Body of pancreas (tissue), 4 donors: ENCODE results near the gene AKAP6.

ENCODE experiments used
- POLR2A ChIP-seq, 3 donors: fragments of 450-650 bp; IDR thresholded peaks; one replicate each; pipeline ENCODE4 v1.6.1; 2016; ENCODE audit warnings: antibody characterized with exemption in 3 of 3, mild to moderate bottlenecking in 2 of 3
- TF ChIP-seq, protein P1 (sequence below), 7 experiments: fragments of 450-650 bp in 4 of 7; fragments of 200-600 bp in 3 of 7; sonication (generic) in 3 of 7; IDR thresholded peaks; one replicate each; pipeline ENCODE4 v1.5.1; 2016 to 2019; ENCODE audit warnings: antibody characterized with exemption in 7 of 7

DNA sequence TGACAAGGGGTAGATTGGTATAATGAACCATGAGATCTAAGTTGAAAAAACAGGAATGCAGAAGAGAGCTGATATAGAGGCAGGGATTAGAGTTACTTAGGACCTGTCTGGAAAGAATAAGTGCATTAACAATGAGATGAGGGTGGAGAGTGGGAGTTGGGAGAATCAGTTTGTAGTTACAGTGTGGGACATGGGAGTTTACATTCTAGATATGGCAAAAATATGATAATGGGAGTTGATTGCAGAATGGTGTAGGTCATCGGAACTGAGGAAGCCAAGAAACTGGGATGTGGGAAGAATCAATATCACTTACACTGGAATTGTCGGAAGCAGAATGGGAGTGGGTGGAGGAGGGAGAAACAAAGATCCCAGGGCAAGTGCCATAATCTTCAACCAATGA, 308.5 kb downstream of the AKAP6 start:
- TF ChIP-seq, protein P1, sequence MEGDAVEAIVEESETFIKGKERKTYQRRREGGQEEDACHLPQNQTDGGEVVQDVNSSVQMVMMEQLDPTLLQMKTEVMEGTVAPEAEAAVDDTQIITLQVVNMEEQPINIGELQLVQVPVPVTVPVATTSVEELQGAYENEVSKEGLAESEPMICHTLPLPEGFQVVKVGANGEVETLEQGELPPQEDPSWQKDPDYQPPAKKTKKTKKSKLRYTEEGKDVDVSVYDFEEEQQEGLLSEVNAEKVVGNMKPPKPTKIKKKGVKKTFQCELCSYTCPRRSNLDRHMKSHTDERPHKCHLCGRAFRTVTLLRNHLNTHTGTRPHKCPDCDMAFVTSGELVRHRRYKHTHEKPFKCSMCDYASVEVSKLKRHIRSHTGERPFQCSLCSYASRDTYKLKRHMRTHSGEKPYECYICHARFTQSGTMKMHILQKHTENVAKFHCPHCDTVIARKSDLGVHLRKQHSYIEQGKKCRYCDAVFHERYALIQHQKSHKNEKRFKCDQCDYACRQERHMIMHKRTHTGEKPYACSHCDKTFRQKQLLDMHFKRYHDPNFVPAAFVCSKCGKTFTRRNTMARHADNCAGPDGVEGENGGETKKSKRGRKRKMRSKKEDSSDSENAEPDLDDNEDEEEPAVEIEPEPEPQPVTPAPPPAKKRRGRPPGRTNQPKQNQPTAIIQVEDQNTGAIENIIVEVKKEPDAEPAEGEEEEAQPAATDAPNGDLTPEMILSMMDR (IDR thresholded peaks at IDR 0.05), result no peak
- no peak for TF ChIP-seq POLR2A (IDR thresholded peaks at IDR 0.05)
